ENCODE results near the gene PLA2G12A. TPM values are rescaled to one million over a fixed set of nuclear protein-coding genes. Genes with fewer than 3 reads are reported as not detected.

The PLA2G12A gene
- 14.6 TPM for polyA plus RNA-seq (2013, experiment 1 of 2)
- polyA plus RNA-seq (2013, experiment 2 of 2) = 14.8 TPM

- Histone ChIP-seq H2BK12ac (ENCODE audit: low read length in 2 of 2) (peak within 1 kb of the TSS in 1 of 2 experiments; percentile 70), H3K9me3 (ENCODE audit: control insufficient read depth, low read length) (no peaks in the 10 kb centered on the region), H2AFZ (ENCODE audit: low read depth, low read length) (peak within 1 kb of the TSS; percentile 100), H3K79me1 (replicated peaks; ENCODE audit: low read length, poor library complexity, severe bottlenecking) (peaks cover 18% of the 10 kb centered on the region), H4K91ac (ENCODE audit: low read length) (peak within 1 kb of the TSS; percentile 80), H4K8ac (ENCODE audit: low read length) (peak within 1 kb of the TSS; percentile 72), H3K23ac (ENCODE audit: low read length in 2 of 2) (no peak within 1 kb of the TSS), H2BK15ac (ENCODE audit: low read depth, poor library complexity, severe bottlenecking) (peak within 1 kb of the TSS; percentile 55), H3K9ac (ENCODE audit: low read length) (peak within 1 kb of the TSS; percentile 94), H3K27ac (ENCODE audit: low read length, poor library complexity, severe bottlenecking) (peak within 1 kb of the TSS; percentile 76), H3K4me1 (ENCODE audit: control insufficient read depth, insufficient read depth, low read depth, low read length) (peaks cover 3% of the 10 kb centered on the region), H3K27me3 (ENCODE audit: control insufficient read depth in 1 of 2, insufficient read depth in 1 of 2, low read length in 2 of 2) (no peaks in the 10 kb centered on the region), H3K18ac (ENCODE audit: low read depth in 1 of 2, low read length in 2 of 2) (peak within 1 kb of the TSS; percentile 45 to 98), H2BK5ac (ENCODE audit: low read depth, low read length, poor library complexity, severe bottlenecking) (peak within 1 kb of the TSS; percentile 35), H3K4ac (ENCODE audit: low read depth in 1 of 2, low read length in 2 of 2) (peak within 1 kb of the TSS; percentile 5 to 87), H3K14ac (ENCODE audit: low read length in 2 of 2) (peak within 1 kb of the TSS in 1 of 2 experiments; percentile 87), H2AK5ac (ENCODE audit: low read length, severe bottlenecking) (no peak within 1 kb of the TSS), H3K4me2 (ENCODE audit: low read length, poor library complexity, severe bottlenecking) (peak within 1 kb of the TSS; percentile 99), H3K4me3 (ENCODE audit: insufficient read depth in 1 of 2, low read depth in 1 of 2, low read length in 2 of 2) (peak within 1 kb of the TSS; percentile 84 to 95), H3K36me3 (ENCODE audit: control insufficient read depth in 1 of 2, insufficient read depth in 2 of 2, low read depth in 1 of 2, low read length in 2 of 2) (no peaks in the 10 kb centered on the region), H2BK120ac (ENCODE audit: low read depth, low read length) (no peak within 1 kb of the TSS)
- peak; percentile 75 for DNase-seq
- under 1% methylated on average over 18 of the region's 83 CpGs for WGBS
Observed at GRCh38 chr4:109729718-109730618, at the start of gene PLA2G12A. PLA2G12A (minus strand) TSS chr4:109730070; CDS start chr4:109729809, 261 bp downstream.

GRCh38 chr4:109764789-109765402 lies 35.0 kb upstream of the PLA2G12A start:
- Histone ChIP-seq H3K36me3 (ENCODE audit: control insufficient read depth in 1 of 2, insufficient read depth in 2 of 2, low read depth in 1 of 2, low read length in 2 of 2) (no peaks in the 10 kb centered on the region), H3K4me1 (ENCODE audit: control insufficient read depth, insufficient read depth, low read depth, low read length) (no peaks in the 10 kb centered on the region), H3K9ac (ENCODE audit: low read length) (no peak overlapping the region), H3K4me2 (ENCODE audit: low read length, poor library complexity, severe bottlenecking) (no peak overlapping the region), H2BK12ac (ENCODE audit: low read length in 2 of 2) (no peak overlapping the region), H3K9me3 (ENCODE audit: control insufficient read depth, low read length) (no peaks in the 10 kb centered on the region), H2BK15ac (ENCODE audit: low read depth, poor library complexity, severe bottlenecking) (no peak overlapping the region), H3K27ac (ENCODE audit: low read length, poor library complexity, severe bottlenecking) (no peak overlapping the region), H3K14ac (ENCODE audit: low read length in 2 of 2) (no peak overlapping the region), H4K91ac (ENCODE audit: low read length) (no peak overlapping the region), H3K79me1 (replicated peaks; ENCODE audit: low read length, poor library complexity, severe bottlenecking) (no peaks in the 10 kb centered on the region), H3K4ac (ENCODE audit: low read depth in 1 of 2, low read length in 2 of 2) (no peak overlapping the region), H2AK5ac (ENCODE audit: low read length, severe bottlenecking) (no peak overlapping the region), H2AFZ (ENCODE audit: low read depth, low read length) (no peak overlapping the region), H3K27me3 (ENCODE audit: control insufficient read depth in 1 of 2, insufficient read depth in 1 of 2, low read length in 2 of 2) (peaks cover 0 to 6% of the 10 kb centered on the region in 2 experiments), H2BK5ac (ENCODE audit: low read depth, low read length, poor library complexity, severe bottlenecking) (no peak overlapping the region), H4K8ac (ENCODE audit: low read length) (no peak overlapping the region), H3K23ac (ENCODE audit: low read length in 2 of 2) (no peak overlapping the region), H3K18ac (ENCODE audit: low read depth in 1 of 2, low read length in 2 of 2) (no peak overlapping the region), H2BK120ac (ENCODE audit: low read depth, low read length) (no peak overlapping the region), H3K4me3 (ENCODE audit: insufficient read depth in 1 of 2, low read depth in 1 of 2, low read length in 2 of 2) (no peak overlapping the region)
- 100% methylated on average over 2 of the region's 5 CpGs for WGBS
- DNase-seq = no peak

- Histone ChIP-seq H3K79me1 (replicated peaks; ENCODE audit: low read length, poor library complexity, severe bottlenecking) (no peaks in the 10 kb centered on the region), H3K27me3 (ENCODE audit: control insufficient read depth in 1 of 2, insufficient read depth in 1 of 2, low read length in 2 of 2) (peaks cover 0 to 2% of the 10 kb centered on the region in 2 experiments), H3K27ac (ENCODE audit: low read length, poor library complexity, severe bottlenecking) (no peak overlapping the region), H3K4me2 (ENCODE audit: low read length, poor library complexity, severe bottlenecking) (no peak overlapping the region), H3K14ac (ENCODE audit: low read length in 2 of 2) (no peak overlapping the region), H2BK5ac (ENCODE audit: low read depth, low read length, poor library complexity, severe bottlenecking) (no peak overlapping the region), H3K9ac (ENCODE audit: low read length) (no peak overlapping the region), H3K4me3 (ENCODE audit: insufficient read depth in 1 of 2, low read depth in 1 of 2, low read length in 2 of 2) (no peak overlapping the region), H2AFZ (ENCODE audit: low read depth, low read length) (no peak overlapping the region), H3K9me3 (ENCODE audit: control insufficient read depth, low read length) (no peaks in the 10 kb centered on the region), H2BK120ac (ENCODE audit: low read depth, low read length) (no peak overlapping the region), H3K4ac (ENCODE audit: low read depth in 1 of 2, low read length in 2 of 2) (no peak overlapping the region), H2AK5ac (ENCODE audit: low read length, severe bottlenecking) (no peak overlapping the region), H2BK15ac (ENCODE audit: low read depth, poor library complexity, severe bottlenecking) (no peak overlapping the region), H4K91ac (ENCODE audit: low read length) (no peak overlapping the region), H3K4me1 (ENCODE audit: control insufficient read depth, insufficient read depth, low read depth, low read length) (no peaks in the 10 kb centered on the region), H3K18ac (ENCODE audit: low read depth in 1 of 2, low read length in 2 of 2) (no peak overlapping the region), H3K23ac (ENCODE audit: low read length in 2 of 2) (no peak overlapping the region), H2BK12ac (ENCODE audit: low read length in 2 of 2) (no peak overlapping the region), H4K8ac (ENCODE audit: low read length) (no peak overlapping the region), H3K36me3 (ENCODE audit: control insufficient read depth in 1 of 2, insufficient read depth in 2 of 2, low read depth in 1 of 2, low read length in 2 of 2) (no peaks in the 10 kb centered on the region)
- DNase-seq = no peak
- 76% methylated on average over 2 of the region's 2 CpGs for WGBS
Observed at GRCh38 chr4:109764376-109764775, 34.5 kb upstream of the PLA2G12A start.

- no peak overlapping the region for H2BK15ac ChIP-seq (ENCODE audit: low read depth, poor library complexity, severe bottlenecking)
- no peaks in the 10 kb centered on the region for H3K27me3 ChIP-seq (ENCODE audit: control insufficient read depth in 1 of 2, insufficient read depth in 1 of 2, low read length in 2 of 2)
- H3K4me3 ChIP-seq (ENCODE audit: insufficient read depth in 1 of 2, low read depth in 1 of 2, low read length in 2 of 2) = no peak overlapping the region
- no peak for DNase-seq
- H3K27ac ChIP-seq (ENCODE audit: low read length, poor library complexity, severe bottlenecking) = no peak overlapping the region
- H2AK5ac ChIP-seq (ENCODE audit: low read length, severe bottlenecking) = no peak overlapping the region
- H4K91ac ChIP-seq (ENCODE audit: low read length) = no peak overlapping the region
- H2BK5ac ChIP-seq (ENCODE audit: low read depth, low read length, poor library complexity, severe bottlenecking) = no peak overlapping the region
- no peak overlapping the region for H2BK12ac ChIP-seq (ENCODE audit: low read length in 2 of 2)
- no peaks in the 10 kb centered on the region for H3K79me1 ChIP-seq (replicated peaks; ENCODE audit: low read length, poor library complexity, severe bottlenecking)
- WGBS = no CpG with 5 or more reads among the region's 2 CpGs
- no peaks in the 10 kb centered on the region for H3K36me3 ChIP-seq (ENCODE audit: control insufficient read depth in 1 of 2, insufficient read depth in 2 of 2, low read depth in 1 of 2, low read length in 2 of 2)
- H3K4me1 ChIP-seq (ENCODE audit: control insufficient read depth, insufficient read depth, low read depth, low read length) = no peaks in the 10 kb centered on the region
- no peaks in the 10 kb centered on the region for H3K9me3 ChIP-seq (ENCODE audit: control insufficient read depth, low read length)
- H4K8ac ChIP-seq (ENCODE audit: low read length) = no peak overlapping the region
- H3K9ac ChIP-seq (ENCODE audit: low read length) = no peak overlapping the region
- H3K4ac ChIP-seq (ENCODE audit: low read depth in 1 of 2, low read length in 2 of 2) = no peak overlapping the region
- no peak overlapping the region for H2BK120ac ChIP-seq (ENCODE audit: low read depth, low read length)
- H3K18ac ChIP-seq (ENCODE audit: low read depth in 1 of 2, low read length in 2 of 2) = no peak overlapping the region
- H3K4me2 ChIP-seq (ENCODE audit: low read length, poor library complexity, severe bottlenecking) = no peak overlapping the region
- no peak overlapping the region for H2AFZ ChIP-seq (ENCODE audit: low read depth, low read length)
- no peak overlapping the region for H3K23ac ChIP-seq (ENCODE audit: low read length in 2 of 2)
- no peak overlapping the region for H3K14ac ChIP-seq (ENCODE audit: low read length in 2 of 2)
Observed at GRCh38 chr4:109760682-109761081, 30.8 kb upstream of the PLA2G12A start.
